ENCODE results near the gene ZNF211. TPM values are rescaled to one million over a fixed set of nuclear protein-coding genes. Genes with fewer than 3 reads are reported as not detected.

Gene ZNF211
- total RNA-seq, 1 experiment from 2014 or later, result 10.2 TPM

- H3K4me3 Mint-ChIP-seq (ENCODE audit: low read depth, unreplicated experiment), result peak overlapping the region; percentile 75
- no peak for DNase-seq
- H3K36me3 Mint-ChIP-seq (ENCODE audit: insufficient read depth, unreplicated experiment), result peaks cover 38% of the 10 kb centered on the region
- no peaks in the 10 kb centered on the region for H3K27me3 Mint-ChIP-seq (ENCODE audit: unreplicated experiment)
- no peak for TF ChIP-seq CTCF (IDR thresholded peaks at IDR 0.05; ENCODE audit: unreplicated experiment)
- CTCF ChIA-PET, result no interaction called here
- intact Hi-C loops (cut with micrococcal nuclease; ENCODE audit: unreplicated experiment), result no loop called here
- no TSS peak for BruUV-seq (replicated peaks)
- H3K9me3 Mint-ChIP-seq (ENCODE audit: low read depth, unreplicated experiment), result peaks cover 50% of the 10 kb centered on the region
- peaks cover 9% of the 10 kb centered on the region for H3K4me1 Mint-ChIP-seq (ENCODE audit: low read depth, unreplicated experiment)
- H3K27ac Mint-ChIP-seq (ENCODE audit: unreplicated experiment), result peak overlapping the region; percentile 11
These were observed 17.6 kb upstream of the ZNF211 start for GRCh38 chr19:57615346-57615745.

GRCh38 chr19:57620673-57621348 is 12.2 kb upstream of the ZNF211 start:
- intact Hi-C loops (cut with micrococcal nuclease; ENCODE audit: unreplicated experiment), result no loop called here
- H3K9me3 Mint-ChIP-seq (ENCODE audit: low read depth, unreplicated experiment), result peaks cover 31% of the 10 kb centered on the region
- H3K27ac Mint-ChIP-seq (ENCODE audit: unreplicated experiment), result no peak overlapping the region
- BruUV-seq (replicated peaks), result no TSS peak
- H3K36me3 Mint-ChIP-seq (ENCODE audit: insufficient read depth, unreplicated experiment), result peaks cover 34% of the 10 kb centered on the region
- no peaks in the 10 kb centered on the region for H3K4me1 Mint-ChIP-seq (ENCODE audit: low read depth, unreplicated experiment)
- no peak for DNase-seq
- CTCF ChIA-PET, result no interaction called here
- H3K4me3 Mint-ChIP-seq (ENCODE audit: low read depth, unreplicated experiment), result no peak overlapping the region
- TF ChIP-seq CTCF (IDR thresholded peaks at IDR 0.05; ENCODE audit: unreplicated experiment), result no peak
- no peaks in the 10 kb centered on the region for H3K27me3 Mint-ChIP-seq (ENCODE audit: unreplicated experiment)

GRCh38 chr19:57623091-57623490 is 9.9 kb upstream of the ZNF211 start:
- Mint-ChIP-seq H3K4me3 (ENCODE audit: low read depth, unreplicated experiment) (no peak overlapping the region), H3K27ac (ENCODE audit: unreplicated experiment) (no peak overlapping the region), H3K4me1 (ENCODE audit: low read depth, unreplicated experiment) (no peaks in the 10 kb centered on the region), H3K27me3 (ENCODE audit: unreplicated experiment) (no peaks in the 10 kb centered on the region), H3K9me3 (ENCODE audit: low read depth, unreplicated experiment) (peaks cover 17% of the 10 kb centered on the region), H3K36me3 (ENCODE audit: insufficient read depth, unreplicated experiment) (peaks cover 25% of the 10 kb centered on the region)
- TF ChIP-seq CTCF (IDR thresholded peaks at IDR 0.05; ENCODE audit: unreplicated experiment), result no peak
- DNase-seq, result no peak
- BruUV-seq (replicated peaks), result no TSS peak
- intact Hi-C loops (cut with micrococcal nuclease; ENCODE audit: unreplicated experiment), result no loop called here
- CTCF ChIA-PET, result no interaction called here

GRCh38 chr19:57633832-57634131 is 814 bp downstream of the ZNF211 start:
- peaks cover 17% of the 10 kb centered on the region for H3K9me3 Mint-ChIP-seq (ENCODE audit: low read depth, unreplicated experiment)
- intact Hi-C loops (cut with micrococcal nuclease; ENCODE audit: unreplicated experiment), result loop anchor here (2.0 kb wide), 1 partner anchor 47 kb away; the partner anchor contains the start of gene ZNF551
- peak overlapping the region; percentile 83 for H3K4me3 Mint-ChIP-seq (ENCODE audit: low read depth, unreplicated experiment)
- no peak for DNase-seq
- H3K4me1 Mint-ChIP-seq (ENCODE audit: low read depth, unreplicated experiment), result peaks cover 21% of the 10 kb centered on the region
- H3K36me3 Mint-ChIP-seq (ENCODE audit: insufficient read depth, unreplicated experiment), result peaks cover 26% of the 10 kb centered on the region
- H3K27ac Mint-ChIP-seq (ENCODE audit: unreplicated experiment), result peak overlapping the region; percentile 40
- no TSS peak for BruUV-seq (replicated peaks)
- CTCF ChIA-PET, result no interaction called here
- H3K27me3 Mint-ChIP-seq (ENCODE audit: unreplicated experiment), result no peaks in the 10 kb centered on the region
- no peak for TF ChIP-seq CTCF (IDR thresholded peaks at IDR 0.05; ENCODE audit: unreplicated experiment)

Data from Calu3 (cell line).